Myocyte (in vitro differentiated cells): ENCODE data around the gene SARDH. TPM values are rescaled to one million over a fixed set of nuclear protein-coding genes. Genes with fewer than 3 reads are reported as not detected.
"Not testable (repeated sequence)": the region's sequence is repeated elsewhere in the genome, so short reads cannot be mapped to it uniquely, and the experiment has no call there.

ENCODE experiments used
- DNase-seq: peaks from one replicate; pipeline ENCODE4 v3.0.0-alpha.2; 2012; ENCODE audit warnings: low read depth
- total RNA-seq: library from RNA; depleted of rRNA; stranded (reverse); fragments of >200 nt; gene quantifications from 2 replicates; pipeline ENCODE4 v1.2.3, GENCODE V29; 2014

SARDH gene
- total RNA-seq, 1 donor from 2014 or later: 55.6 TPM

DNA sequence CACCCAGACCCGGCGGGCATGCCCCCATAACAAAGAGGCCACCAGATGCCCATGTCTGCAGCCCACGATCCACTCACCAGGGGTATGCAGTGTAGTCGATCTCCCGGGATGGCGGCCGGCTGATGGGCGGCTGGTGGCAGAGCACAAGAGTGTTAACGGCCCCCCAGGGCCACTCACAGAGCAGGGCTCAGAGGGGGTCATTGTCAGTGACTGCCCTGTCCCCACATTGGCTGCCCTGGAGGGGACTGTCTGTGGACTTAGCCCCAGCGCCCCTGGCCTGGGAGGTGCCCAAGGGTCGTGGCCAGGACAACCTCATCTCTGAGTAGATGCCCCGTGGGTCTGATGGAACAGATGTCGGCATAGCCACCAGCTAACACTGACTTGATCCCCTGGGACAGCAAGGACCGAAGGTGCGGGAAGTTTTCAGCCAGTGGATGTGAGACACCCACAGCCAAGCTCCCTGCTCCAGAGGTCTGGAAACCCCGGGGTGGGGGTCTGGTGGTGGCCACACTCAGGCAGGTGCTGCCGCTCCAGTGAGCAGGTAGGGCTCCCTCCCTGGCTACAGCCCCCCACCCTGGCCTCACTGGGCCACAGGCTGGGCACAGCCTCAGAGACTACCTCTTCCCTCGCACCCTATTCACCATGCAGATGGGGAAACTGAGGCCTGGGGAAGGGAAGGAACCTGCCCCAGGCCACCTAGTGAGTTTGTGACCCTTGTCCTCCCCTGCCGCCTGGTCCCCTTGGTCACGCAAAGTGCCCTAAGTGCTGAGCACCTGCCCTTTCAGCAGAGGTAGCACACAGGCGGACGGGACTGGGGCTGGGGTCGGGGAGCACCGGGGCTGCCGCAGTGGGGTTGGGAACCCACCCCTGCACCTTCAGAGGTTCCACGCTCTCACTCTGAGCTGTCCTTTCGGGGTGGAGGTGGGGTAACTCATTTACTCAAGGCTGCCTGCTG, 38.1 kb upstream of the SARDH start:
- no peak for DNase-seq

DNA sequence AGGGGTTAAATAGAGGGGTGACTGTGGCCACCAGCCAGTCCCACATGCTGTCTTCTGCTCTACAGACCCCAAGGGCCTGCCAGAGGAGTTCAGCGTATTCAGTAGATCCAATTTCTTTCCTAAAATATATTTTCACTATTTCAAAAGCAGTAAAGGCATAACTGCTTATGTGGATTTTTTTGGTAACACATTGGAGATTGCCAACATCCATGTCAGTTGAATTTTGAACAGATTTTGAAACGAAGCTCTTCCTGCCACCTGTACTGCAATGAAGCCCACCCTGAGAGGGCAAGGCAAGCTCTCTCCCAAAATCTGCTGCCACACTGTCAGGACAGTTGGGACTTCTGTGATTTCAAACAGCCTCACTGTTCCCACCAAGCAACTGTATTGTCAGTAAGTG, 37.1 kb upstream of the SARDH start:
- DNase-seq: no peak

DNA sequence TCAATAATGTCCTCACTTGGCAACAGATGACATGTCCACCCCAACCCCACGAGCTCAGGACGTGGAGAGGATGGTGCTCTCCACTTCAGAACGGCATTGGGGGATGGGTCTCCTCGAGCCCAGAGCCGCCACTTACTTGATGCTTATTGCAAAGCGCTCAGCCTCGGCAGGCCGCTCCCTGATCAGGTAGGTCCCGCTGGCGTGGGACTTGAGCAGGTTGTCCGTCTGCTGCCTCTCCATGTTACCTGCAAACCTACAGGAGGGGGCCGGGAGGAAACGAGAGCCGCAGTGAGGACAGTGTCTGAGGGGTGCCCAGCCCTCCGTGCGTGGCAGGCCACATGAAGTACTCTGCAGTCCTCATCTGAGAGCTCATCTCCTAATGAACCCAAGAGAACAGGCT, 36.6 kb upstream of the SARDH start:
- DNase-seq: no peak

DNA sequence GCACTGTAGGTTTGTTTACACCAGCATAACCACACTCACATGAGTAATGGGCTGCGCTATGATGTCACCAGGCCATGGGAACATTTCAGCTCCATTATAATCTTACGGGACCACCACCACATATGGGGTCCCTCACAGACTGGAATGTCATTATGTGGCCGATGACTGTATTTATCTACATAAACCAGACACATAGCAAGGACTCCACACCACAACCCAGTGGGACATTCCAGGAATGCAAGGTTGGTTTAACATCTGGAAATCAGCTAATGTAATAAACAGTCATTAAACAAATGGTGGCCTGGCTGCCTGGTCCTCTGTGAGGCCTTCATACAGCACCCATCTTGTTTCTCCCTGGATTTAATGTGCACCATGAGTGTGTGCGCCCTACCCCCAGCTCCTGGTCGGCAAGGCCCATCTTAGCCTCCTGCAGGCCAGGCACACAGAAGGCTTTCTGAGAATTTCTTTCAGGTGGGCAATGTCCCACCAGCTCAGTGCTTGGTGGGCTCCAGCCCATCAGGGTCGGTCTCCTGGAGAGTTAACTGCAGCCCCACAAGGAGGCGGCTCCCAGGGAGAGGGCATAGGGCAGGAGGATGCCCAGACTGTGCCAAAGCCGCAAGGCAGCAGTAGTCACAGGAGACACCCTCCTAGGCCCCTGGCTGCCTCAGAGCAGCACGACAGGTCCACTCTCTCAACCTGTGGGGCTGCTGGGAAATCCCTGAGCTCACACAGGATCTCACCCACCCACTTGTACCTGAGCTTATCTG, 35.9 kb upstream of the SARDH start:
- DNase-seq: no peak

DNA sequence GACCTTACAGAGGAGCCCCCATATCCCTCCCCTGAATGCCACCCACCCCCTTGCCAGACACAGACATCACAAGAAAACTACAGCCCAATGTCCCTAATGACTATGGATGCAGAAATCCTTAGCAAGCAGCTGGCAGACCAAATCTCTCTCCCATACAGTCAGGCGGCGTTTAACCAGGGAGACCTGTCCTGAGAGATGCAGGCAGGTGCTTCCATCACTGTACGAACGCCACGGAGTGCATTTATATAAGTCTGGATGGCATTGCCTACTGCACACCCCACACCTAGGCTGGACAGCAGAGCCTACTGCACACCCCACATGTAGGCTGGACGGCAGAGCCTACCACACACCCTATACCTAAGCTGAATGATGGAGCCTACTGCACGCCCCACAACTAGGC, 34.4 kb upstream of the SARDH start:
- DNase-seq: no peak

DNA sequence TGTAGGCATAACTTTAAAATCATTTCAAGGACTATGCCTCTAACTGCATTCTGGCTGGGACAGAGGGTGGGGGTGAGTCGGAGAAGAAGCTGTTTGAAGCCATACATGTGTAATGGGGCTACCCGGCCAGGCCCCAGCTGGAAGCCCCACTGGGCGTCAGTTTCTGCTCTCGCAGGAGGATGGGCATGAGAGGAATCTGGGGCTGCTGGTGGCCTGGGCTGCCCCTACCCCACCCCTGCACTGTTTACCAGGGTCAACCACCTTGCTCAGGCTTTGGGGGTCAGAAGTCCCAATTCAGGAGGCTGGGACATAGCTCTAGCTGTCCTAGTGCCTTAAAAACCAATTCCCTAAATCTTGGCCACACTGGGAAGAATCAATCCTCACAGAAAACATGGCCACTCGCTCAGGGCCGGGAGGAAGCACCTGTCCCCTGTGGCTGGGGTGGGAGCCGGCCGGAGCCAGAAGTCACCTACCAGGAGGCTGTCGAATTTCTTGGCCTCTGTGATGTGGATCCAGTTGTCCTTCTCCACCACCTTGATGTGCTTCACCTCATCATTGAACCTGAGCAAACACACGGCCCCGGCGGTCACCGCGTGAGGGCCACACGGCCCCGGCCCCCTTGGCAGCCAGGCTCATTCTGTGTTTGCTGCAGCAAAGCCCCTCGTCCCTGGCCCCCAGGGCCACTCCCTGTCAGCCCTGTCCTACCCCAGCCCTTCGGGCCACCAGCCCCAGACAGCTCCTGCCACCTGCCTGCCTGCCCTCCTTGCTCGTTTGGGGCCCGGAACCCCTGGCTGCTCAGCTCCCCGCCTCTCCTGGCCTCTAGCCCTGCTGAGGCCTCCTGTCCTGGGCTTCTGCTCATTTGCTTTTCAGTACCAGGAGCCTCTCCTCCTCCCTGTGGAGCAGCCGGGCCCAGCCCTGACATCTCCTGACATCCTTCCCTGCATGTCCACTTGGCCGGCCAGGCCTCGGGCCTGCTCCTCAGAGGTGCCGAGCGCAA, 33.6 kb upstream of the SARDH start:
- no peak for DNase-seq

DNA sequence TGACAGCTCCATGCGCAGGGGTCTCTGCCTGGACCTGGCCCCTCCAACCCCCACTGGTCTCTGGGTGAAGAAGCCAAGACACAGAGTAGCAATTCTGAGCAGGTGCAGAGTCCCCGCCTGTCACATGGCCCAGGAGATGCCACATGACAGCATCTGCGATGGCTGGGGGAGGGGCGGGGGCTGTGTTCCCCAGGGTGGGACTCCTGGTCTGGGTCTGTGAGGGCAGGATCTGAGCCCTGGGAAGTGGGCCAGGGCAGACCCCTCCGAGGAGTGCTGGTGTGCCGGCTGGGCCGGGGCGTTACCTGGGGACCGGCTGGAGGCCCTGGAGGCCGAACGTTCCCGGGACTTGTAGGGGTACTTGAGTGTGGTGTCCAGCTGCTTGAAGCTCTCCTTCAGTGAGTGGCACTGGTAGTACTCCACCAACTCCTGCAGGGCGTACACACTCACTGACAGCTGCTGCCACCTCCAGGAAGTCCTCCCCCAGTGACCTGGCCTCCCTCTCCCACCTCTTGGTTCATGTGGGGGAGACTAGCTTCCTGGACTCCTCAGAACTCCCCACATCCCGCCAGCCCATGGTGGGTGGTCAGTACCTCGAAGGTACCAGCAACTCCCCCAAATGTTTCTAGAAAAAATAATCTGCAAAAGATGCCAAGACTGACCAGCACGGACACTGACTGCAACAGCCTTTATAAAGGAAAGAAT, 32.1 kb upstream of the SARDH start:
- peak; percentile 19 for DNase-seq

DNA sequence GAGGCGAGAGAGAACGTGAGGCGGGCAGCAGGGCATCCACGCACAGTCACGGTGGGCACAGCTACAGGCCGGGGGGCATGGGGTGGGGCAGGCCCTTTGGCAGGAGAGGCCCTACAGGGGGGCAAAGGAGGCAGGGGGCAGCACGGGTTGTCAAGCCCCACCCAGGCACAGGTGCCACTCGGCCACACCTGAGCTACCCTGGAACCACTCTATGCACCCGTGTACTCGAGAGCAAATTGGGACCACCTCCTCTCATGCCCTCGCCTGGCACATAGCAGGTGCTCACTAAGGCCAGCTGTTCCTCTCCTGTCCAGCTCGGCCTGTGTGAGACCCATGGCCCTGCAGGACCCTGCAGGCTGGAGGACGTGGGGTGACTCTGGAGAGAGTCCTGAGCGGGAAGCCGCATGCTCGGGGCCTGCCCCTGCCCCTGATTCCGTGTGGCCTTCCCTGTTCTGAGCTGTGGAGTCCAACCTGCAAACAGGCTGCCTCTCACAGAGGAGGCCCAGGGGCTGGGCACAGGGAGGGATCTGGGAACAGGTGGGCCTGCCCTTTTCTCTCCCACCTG, 31.4 kb upstream of the SARDH start:
- DNase-seq: no peak

DNA sequence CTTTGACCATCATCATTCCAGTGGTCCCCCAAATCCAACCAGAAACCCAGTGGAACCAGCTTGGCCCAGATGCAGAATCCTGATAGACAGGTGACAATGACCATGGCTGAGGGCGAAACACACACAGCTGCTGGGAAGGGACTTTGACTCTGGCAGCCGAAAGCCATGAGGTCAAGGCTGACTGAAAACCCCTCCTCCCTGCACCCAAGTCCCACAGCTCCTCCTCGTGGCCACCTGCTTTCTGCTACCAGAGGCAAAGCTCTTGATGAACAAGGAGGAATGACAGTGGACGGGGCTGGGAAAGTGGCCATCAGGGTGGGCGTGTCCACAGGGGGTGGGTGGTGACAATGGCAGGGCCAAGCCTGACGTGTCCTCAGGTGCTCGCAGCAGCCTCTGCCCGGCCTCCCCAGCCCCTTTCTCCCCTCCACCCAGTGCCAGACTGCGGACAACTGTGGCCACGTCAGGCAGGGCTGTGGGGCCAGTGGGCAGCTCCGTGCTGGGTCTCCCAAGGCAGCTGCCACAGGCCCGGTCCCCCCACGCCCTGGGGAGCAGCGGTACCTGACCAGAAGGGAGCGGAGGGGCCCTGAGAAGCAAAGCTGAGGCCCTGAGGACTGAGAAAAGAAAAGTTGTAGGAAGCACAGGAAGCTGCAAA, 30.8 kb upstream of the SARDH start:
- DNase-seq: peak; percentile 91

DNA sequence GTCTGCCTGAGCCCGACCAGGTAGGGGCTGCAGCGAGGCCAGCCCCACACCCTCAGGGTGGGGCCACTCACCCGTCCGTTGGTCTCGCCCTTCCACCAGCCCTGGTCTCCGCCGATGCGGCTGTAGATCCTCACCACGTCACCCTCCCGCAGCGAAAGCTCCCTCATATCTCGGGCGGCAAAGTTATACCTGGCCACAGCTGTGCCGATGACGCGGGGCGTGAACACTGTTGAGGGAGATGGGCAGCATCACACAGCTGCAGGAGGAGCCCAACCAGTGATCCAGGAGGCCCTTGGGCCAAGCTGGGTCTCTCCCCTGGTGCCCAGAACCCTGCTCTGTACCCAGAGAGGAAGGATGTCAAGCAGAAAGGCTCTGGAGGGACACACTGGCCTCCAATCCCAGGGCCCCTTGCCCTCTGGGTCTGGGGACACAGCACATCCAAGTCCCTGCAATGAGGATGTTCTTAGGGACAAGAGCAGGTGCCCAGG, 30.3 kb upstream of the SARDH start:
- no peak for DNase-seq

DNA sequence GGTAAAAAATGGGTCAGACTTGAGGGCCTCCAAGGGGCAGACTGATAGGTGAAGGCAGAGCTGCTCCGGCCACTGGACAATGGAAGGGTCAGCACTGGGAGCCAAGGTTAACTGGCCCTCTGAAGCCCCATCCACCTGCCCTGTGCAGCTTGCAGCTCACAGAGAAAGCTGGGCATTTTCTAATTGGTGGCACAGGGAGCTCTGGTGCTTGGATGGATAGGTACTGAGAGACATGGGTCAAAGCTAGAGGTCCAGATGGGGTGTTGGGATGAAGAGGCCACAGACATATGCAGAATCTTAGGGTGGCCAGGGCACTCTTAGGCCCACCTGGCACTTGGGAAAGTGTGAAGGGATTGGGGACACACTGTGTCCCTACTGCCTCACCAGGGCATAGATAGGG, 29.5 kb upstream of the SARDH start:
- no peak for DNase-seq

DNA sequence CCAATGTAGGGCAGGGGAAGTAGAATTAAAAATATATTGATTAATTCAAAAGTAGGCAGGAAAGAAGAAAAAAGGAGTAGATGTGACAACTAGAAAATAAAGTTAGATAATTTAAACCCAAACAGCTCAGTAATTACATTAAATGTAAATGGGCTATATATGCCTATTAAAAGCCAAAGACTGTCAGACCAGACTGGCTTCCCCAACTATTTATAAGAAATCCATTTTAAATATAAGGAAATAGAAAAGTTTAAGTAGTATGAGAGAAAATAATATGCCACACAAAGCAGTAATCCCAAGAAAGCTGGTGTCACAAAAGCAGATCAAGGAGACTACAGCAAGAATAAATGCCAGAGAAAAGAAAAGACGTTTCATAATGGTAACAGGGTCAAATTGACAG, 28.9 kb upstream of the SARDH start:
- DNase-seq: no peak

DNA sequence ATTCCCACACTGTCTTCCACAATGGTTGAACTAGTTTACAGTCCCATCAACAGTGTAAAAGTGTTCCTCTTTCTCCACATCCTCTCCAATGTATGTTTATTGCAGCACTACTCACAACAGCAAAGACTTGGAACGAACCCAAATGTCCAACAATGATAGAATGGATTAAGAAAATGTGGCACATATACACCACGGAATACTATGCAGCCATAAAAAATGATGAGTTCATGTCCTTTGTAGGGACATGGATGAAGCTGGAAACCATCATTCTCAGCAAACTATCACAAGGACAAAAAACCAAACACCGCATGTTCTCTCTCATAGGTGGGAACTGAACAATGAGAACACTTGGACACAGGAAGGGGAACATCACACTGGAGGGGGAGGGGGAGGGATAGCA, 28.1 kb upstream of the SARDH start:
- not testable (repeated sequence) for DNase-seq

DNA sequence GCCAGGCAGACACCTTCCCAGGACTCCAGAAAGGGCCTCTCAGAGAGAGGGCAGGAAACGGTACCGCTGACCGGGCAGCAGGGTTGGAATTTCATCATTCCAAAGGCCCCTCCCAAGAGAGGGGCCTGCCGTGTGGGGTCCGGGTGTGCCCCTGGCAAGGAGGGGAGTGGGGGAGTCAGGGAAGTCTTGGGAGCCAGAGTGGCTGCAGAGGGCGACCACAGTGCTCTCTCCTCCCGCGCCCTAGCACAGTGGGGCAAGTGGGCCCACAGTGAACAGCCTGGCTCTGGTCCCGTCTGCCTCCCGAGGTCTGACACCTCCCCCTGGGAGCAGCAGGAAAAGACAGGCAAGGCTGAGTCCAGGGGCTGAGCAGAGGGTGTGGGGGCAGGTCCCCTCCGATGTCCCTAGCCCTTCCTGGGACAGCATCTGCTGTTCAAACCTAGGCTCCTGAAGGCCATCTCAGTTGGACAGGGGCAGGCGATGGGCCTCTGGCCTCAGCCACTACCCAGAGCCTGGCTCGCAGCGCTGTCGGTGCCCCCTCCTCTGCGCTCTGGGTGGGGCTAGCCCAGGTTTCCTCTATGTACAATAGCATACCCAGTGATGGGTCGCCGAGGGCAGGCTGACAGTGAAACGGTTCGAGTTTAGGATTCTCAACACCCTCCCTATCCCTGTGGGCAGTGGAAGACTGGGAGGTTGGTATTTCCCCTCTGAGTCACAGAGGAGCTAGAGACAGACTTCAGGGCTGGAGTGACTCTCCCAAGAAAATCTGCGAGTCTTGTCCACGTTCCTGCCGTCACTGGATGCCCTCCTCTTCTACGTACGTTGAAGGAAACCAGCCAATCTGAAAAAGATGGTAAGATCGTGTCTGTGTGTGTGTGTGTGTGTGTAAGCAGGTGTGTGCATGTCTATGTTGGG, 25.4 kb upstream of the SARDH start:
- DNase-seq: no peak

DNA sequence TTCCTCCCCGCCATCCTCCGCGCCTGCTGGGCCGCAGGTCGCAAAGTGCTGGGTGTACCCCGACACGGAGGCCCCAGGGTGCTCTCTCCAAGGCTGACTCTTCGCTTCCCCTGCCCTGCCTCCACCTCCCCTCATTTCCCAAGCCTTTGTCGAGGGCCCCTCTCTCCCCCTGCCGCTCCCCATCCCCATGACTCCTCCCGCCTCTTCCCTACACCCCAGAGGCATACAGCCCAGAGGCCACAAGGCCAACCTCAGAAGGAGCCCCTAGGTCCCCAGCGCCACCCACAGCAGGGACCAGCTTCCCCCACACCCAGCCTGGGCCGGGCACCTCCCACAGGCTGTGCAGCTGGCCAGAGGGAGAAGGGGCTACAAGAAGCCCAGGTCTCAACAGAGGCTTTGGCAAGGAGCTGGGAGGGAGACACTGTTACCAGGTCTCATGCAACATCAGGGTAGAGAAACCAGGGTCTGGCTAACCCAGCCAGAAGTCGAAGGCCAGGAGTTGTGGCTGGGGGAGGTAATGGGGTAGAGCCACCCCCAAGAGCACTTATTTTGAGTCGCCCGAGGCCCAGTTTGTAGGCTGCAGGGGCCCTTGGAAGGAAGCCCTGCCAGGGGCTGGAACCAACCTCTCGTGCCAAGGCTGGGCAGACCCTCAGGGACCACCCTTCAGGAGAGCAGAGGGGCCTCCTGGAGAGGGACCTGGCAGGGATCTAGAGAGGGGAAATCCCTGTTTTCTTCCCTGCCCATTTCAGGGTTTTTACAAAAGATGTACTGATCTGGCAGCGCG, 24.5 kb upstream of the SARDH start:
- no peak for DNase-seq

DNA sequence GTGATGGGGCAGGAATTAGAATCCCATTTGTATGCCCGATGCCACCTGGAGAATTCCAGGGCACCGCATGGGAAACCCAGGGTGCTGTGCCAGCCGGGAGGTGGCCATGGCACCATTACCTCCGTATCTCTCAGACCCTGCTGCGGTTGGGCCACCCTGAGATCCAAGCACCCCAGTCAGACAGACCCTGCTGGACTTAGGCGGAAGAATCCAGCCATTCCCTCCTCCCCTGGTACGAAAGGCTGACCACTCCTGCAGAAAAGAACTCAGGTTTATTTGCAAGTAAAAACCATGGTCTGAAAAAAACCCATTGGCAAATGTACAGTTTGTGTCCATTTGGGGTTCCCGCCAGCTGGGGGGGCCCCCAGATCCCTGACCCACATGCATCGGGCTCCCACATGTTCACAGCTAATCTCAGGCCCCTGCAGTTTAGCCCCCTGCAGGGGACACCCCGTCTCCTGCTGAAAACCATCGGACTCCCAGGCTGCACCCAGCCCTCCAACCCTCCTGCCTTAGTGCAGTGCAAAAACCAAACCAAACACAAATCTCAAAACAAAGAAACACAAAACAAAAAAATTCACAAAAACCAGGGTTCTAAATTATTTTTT, 23.6 kb upstream of the SARDH start:
- no peak for DNase-seq

DNA sequence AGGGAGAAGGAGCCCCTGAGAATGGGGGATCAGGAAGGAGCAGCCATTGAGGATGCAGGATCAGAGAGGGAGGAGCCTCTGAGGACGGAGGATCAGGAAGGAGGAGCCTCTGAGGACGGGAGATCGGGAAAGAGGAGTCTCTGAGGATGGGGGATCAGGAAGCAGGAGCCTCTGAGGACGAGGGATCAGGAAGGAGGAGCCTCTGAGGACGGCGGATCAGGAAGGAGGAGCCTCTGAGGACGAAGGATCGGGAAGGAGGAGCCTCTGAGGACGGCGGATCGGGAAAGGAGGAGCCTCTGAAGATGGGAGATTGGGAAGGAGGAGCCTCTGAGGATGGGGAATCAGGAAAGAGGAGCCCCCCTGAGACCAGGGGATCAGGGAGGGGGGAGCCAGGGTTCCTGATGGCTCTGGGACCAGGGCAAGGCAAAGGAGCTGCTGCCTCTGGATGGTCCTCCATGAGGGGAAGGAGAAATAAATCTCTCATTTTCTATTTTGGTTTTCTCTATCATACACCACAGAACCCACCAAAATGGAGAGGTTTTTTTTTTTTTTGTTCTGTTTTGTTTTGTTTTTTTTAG, 22.6 kb upstream of the SARDH start:
- no peak for DNase-seq
